GM23338 (cell line): ENCODE data around the gene SSBP2. TPM values are rescaled to one million over a fixed set of nuclear protein-coding genes. Genes with fewer than 3 reads are reported as not detected.

Source experiments
- ATAC-seq: fragments of 200-7000 bp; cut with Tn5 transposase; 3 replicates; pipeline ENCODE4 v1.9.1; 2020
- DNase-seq: peaks from one replicate; pipeline ENCODE4 v3.0.0-alpha.2; 2015; ENCODE audit warnings: low spot score
- H2AFZ ChIP-seq: fragments of 200-600 bp; sonication (generic); 2 replicates; pipeline ENCODE4 v1.8.0; 2016; ENCODE audit warnings: antibody characterized with exemption, mild to moderate bottlenecking, moderate library complexity
- H3F3A ChIP-seq: fragments of 200-600 bp; sonication (generic); replicated peaks from 2 replicates; pipeline ENCODE4 v1.8.0; 2017; ENCODE audit warnings: antibody characterized with exemption, mixed run types, low read depth
- H3K27ac ChIP-seq: fragments of 200-600 bp; sonication (generic); 2 replicates; pipeline ENCODE4 v1.6.1; 2016; ENCODE audit warnings: low read depth
- H3K27me3 ChIP-seq: fragments of 200-600 bp; sonication (generic); 2 replicates; pipeline ENCODE4 v1.8.0; 2016; ENCODE audit warnings: mild to moderate bottlenecking, mixed run types, moderate library complexity; ENCODE audit not compliant: insufficient read depth
- H3K36me3 ChIP-seq: fragments of 200-600 bp; sonication (generic); 2 replicates; pipeline ENCODE4 v1.8.0; 2016; ENCODE audit warnings: mild to moderate bottlenecking; ENCODE audit not compliant: insufficient read depth
- H3K4me1 ChIP-seq: fragments of 200-600 bp; sonication (generic); 2 replicates; pipeline ENCODE4 v1.8.0; 2016; ENCODE audit warnings: mild to moderate bottlenecking, moderate library complexity; ENCODE audit not compliant: insufficient read depth
- H3K4me2 ChIP-seq: fragments of 200-600 bp; sonication (generic); 2 replicates; pipeline ENCODE4 v1.7.1; 2017; ENCODE audit warnings: mixed run types
- H3K4me3 ChIP-seq: fragments of 200-600 bp; sonication (generic); 2 replicates; pipeline ENCODE4 v1.6.1; 2016; ENCODE audit warnings: mixed run types
- H3K79me2 ChIP-seq: fragments of 200-600 bp; sonication (generic); replicated peaks from 2 replicates; pipeline ENCODE4 v1.8.0; 2017; ENCODE audit warnings: mild to moderate bottlenecking; ENCODE audit not compliant: insufficient read depth
- H3K9me2 ChIP-seq: fragments of 200-600 bp; sonication (generic); 2 replicates; pipeline ENCODE4 v1.8.0; 2017; ENCODE audit not compliant: insufficient read depth
- H4K20me1 ChIP-seq: fragments of 200-600 bp; sonication (generic); replicated peaks from 2 replicates; pipeline ENCODE4 v1.8.0; 2017; ENCODE audit warnings: mild to moderate bottlenecking; ENCODE audit not compliant: insufficient read depth
- H3K27ac Mint-ChIP-seq: 2 replicates; pipeline ENCODE4 v1.8.0; 2020; ENCODE audit warnings: inconsistent platforms, mild to moderate bottlenecking, moderate library complexity, mixed read lengths
- H3K27me3 Mint-ChIP-seq: 3 replicates; pipeline ENCODE4 v1.8.0; 2022; ENCODE audit warnings: low read depth, mild to moderate bottlenecking, moderate library complexity, mixed read lengths, inconsistent platforms; ENCODE audit not compliant: insufficient read depth, poor library complexity
- H3K36me3 Mint-ChIP-seq: 3 replicates; pipeline ENCODE4 v1.8.0; 2021; ENCODE audit warnings: low read depth, mild to moderate bottlenecking, inconsistent platforms, moderate library complexity, mixed read lengths
- H3K4me1 Mint-ChIP-seq: 3 replicates; pipeline ENCODE4 v1.8.0; 2020; ENCODE audit warnings: mild to moderate bottlenecking, inconsistent platforms, mixed read lengths
- H3K4me3 Mint-ChIP-seq: 3 replicates; pipeline ENCODE4 v1.8.0; 2021; ENCODE audit warnings: moderate library complexity, mild to moderate bottlenecking, inconsistent platforms, mixed read lengths
- H3K9me3 Mint-ChIP-seq: 3 replicates; pipeline ENCODE4 v1.8.0; 2020; ENCODE audit warnings: moderate library complexity, mild to moderate bottlenecking, inconsistent platforms, mixed read lengths
- CTCF ChIP-seq, 2 experiments: fragments of 200-600 bp in 1 of 2; sonication (generic) in 1 of 2; conservative IDR thresholded peaks; 2 replicates each; pipeline versions ENCODE4 v1.5.1 to v1.6.1; 2016 to 2017; ENCODE audit warnings: antibody characterized with exemption in 2 of 2, low read depth in 2 of 2, mild to moderate bottlenecking in 2 of 2, moderate library complexity in 1 of 2
- EZH2 ChIP-seq: fragments of 200-600 bp; sonication (generic); IDR thresholded peaks from one replicate; pipeline ENCODE4 v1.8.0; 2017; ENCODE audit warnings: antibody characterized with exemption, mild to moderate bottlenecking, low read depth; ENCODE audit not compliant: unreplicated experiment
- EZH2phosphoT487 ChIP-seq: fragments of 200-600 bp; sonication (generic); IDR thresholded peaks from one replicate; pipeline ENCODE4 v1.8.1; 2018; ENCODE audit warnings: antibody characterized with exemption; ENCODE audit not compliant: unreplicated experiment
- JUNB ChIP-seq: IDR thresholded peaks from one replicate; pipeline ENCODE4 v1.6.1; 2016; ENCODE audit warnings: antibody characterized with exemption; ENCODE audit not compliant: unreplicated experiment
- POLR2AphosphoS5 ChIP-seq: IDR thresholded peaks from 2 replicates; pipeline ENCODE4 v1.6.1; 2016; ENCODE audit warnings: antibody characterized with exemption, low read depth
- STAT1 ChIP-seq: IDR thresholded peaks from one replicate; pipeline ENCODE4 v1.6.1; 2016; ENCODE audit warnings: antibody characterized with exemption; ENCODE audit not compliant: unreplicated experiment
- ZNF114 ChIP-seq: fragments of 250-450 bp; sonication (Bioruptor Pico); IDR thresholded peaks from 2 replicates; pipeline ENCODE4 v1.5.0; 2020; ENCODE audit warnings: mild to moderate bottlenecking, moderate library complexity
- ZNF331 ChIP-seq: fragments of 250-450 bp; sonication (Bioruptor Pico); IDR thresholded peaks from 2 replicates; pipeline ENCODE4 v1.5.0; 2020; ENCODE audit warnings: low read depth, mild to moderate bottlenecking, moderate library complexity
- ZNF462 ChIP-seq: fragments of 250-450 bp; sonication (Bioruptor Pico); IDR thresholded peaks from 2 replicates; pipeline ENCODE4 v1.5.0; 2020; ENCODE audit warnings: mild to moderate bottlenecking, moderate library complexity
- polyA plus RNA-seq: library from polyadenylated mRNA; unstranded; fragments of >200 nt; fragmentation: Nextera tagmentation; extraction: Ambion mirVana; gene quantifications from 2 replicates; pipeline ENCODE4 v1.2.1, GENCODE V29; 2016
- total RNA-seq: library from RNA; depleted of rRNA; stranded (reverse); fragments of >200 nt; shearing (Covaris generic); gene quantifications from 2 replicates; pipeline ENCODE4 v1.2.3, GENCODE V29; 2014

SSBP2 gene
- total and polyA plus RNA-seq, 2 experiments from 2014 or later: 21.5 to 24.7 TPM

- DNase-seq (no peak), ATAC-seq (no peak)
- Histone ChIP-seq H4K20me1 (no peaks in the 10 kb centered on the region), H3K9me2 (no peaks in the 10 kb centered on the region), H3F3A (no peaks in the 10 kb centered on the region), H3K27ac (no peak overlapping the region), H3K27me3 (no peaks in the 10 kb centered on the region), H3K4me1 (peaks cover 4% of the 10 kb centered on the region; the same call in 1 of the 2 replicates), H3K4me2 (no peak overlapping the region), H3K79me2 (no peaks in the 10 kb centered on the region), H3K36me3 (no peaks in the 10 kb centered on the region), H3K4me3 (no peak overlapping the region), H2AFZ (no peak overlapping the region)
- Mint-ChIP-seq H3K9me3 (no peaks in the 10 kb centered on the region), H3K4me1 (no peaks in the 10 kb centered on the region), H3K27ac (no peak overlapping the region), H3K4me3 (no peak overlapping the region), H3K36me3 (no peaks in the 10 kb centered on the region), H3K27me3 (no peaks in the 10 kb centered on the region)
- TF ChIP-seq CTCF (conservative IDR thresholded peaks at IDR 0.05; ENCODE audit: low read depth in 2 of 2) (no peak), EZH2phosphoT487 (no peak), POLR2AphosphoS5 (no peak), JUNB (no peak), EZH2 (no peak)
Observed at GRCh38 chr5:81631621-81632020, 119.3 kb downstream of the SSBP2 start.

GRCh38 chr5:81631124-81631523 lies 119.8 kb downstream of the SSBP2 start:
- Histone ChIP-seq H2AFZ (no peak overlapping the region), H3K9me2 (no peaks in the 10 kb centered on the region), H3K79me2 (no peaks in the 10 kb centered on the region), H3K4me1 (peaks cover 4% of the 10 kb centered on the region; the same call in 1 of the 2 replicates), H3K27me3 (no peaks in the 10 kb centered on the region), H3F3A (no peaks in the 10 kb centered on the region), H3K4me3 (no peak overlapping the region), H3K27ac (no peak overlapping the region), H4K20me1 (no peaks in the 10 kb centered on the region), H3K4me2 (no peak overlapping the region), H3K36me3 (no peaks in the 10 kb centered on the region)
- DNase-seq (no peak), ATAC-seq (no peak)
- Mint-ChIP-seq H3K36me3 (no peaks in the 10 kb centered on the region), H3K27ac (no peak overlapping the region), H3K9me3 (no peaks in the 10 kb centered on the region), H3K4me1 (no peaks in the 10 kb centered on the region), H3K4me3 (no peak overlapping the region), H3K27me3 (no peaks in the 10 kb centered on the region)
- TF ChIP-seq EZH2phosphoT487 (no peak), ZNF462 (CRISPR knock-in tag) (no peak), ZNF331 (CRISPR knock-in tag) (no peak), ZNF114 (CRISPR knock-in tag) (no peak), STAT1 (no peak), EZH2 (no peak)
